Eye (tissue), 1 donor: ENCODE results near the gene MMEL1.
A peak's percentile ranks its signal among the peaks of the same experiment; 100 is the strongest.

Experiments used
- DNase-seq: peaks from one replicate; pipeline ENCODE4 v3.0.0-alpha.2; 2015

Gene MMEL1

GRCh38 chr1:2603521-2604155 lies 29.2 kb downstream of the MMEL1 start:
- no peak for DNase-seq

GRCh38 chr1:2602866-2603520 lies 29.8 kb downstream of the MMEL1 start:
- DNase-seq, result no peak

GRCh38 chr1:2602311-2602835 lies 30.4 kb downstream of the MMEL1 start:
- no peak for DNase-seq

- DNase-seq, result no peak
Observed at GRCh38 chr1:2601721-2602303, 31.0 kb downstream of the MMEL1 start.

- no peak for DNase-seq
Observed at GRCh38 chr1:2598329-2598931, 34.4 kb downstream of the MMEL1 start.

- no peak for DNase-seq
Observed at GRCh38 chr1:2597441-2598328, 35.1 kb downstream of the MMEL1 start.

GRCh38 chr1:2596530-2597333 lies 36.1 kb downstream of the MMEL1 start:
- peak; percentile 18 for DNase-seq

- no peak for DNase-seq
Observed at GRCh38 chr1:2595812-2596529, 36.8 kb downstream of the MMEL1 start.

GRCh38 chr1:2595261-2595811 lies 37.5 kb downstream of the MMEL1 start:
- DNase-seq, result no peak

GRCh38 chr1:2594641-2595131 lies 38.1 kb downstream of the MMEL1 start:
- DNase-seq, result no peak

- DNase-seq, result peak; percentile 51
Observed at GRCh38 chr1:2594001-2594640, 38.7 kb downstream of the MMEL1 start.

- DNase-seq, result no peak
Observed at GRCh38 chr1:2593251-2593878, 39.5 kb downstream of the MMEL1 start.

GRCh38 chr1:2592672-2593071 lies 40.1 kb downstream of the MMEL1 start:
- DNase-seq, result no peak

GRCh38 chr1:2591581-2592261 lies 41.1 kb downstream of the MMEL1 start:
- DNase-seq, result no peak

GRCh38 chr1:2591233-2591580 lies 41.6 kb downstream of the MMEL1 start:
- DNase-seq, result no peak

- DNase-seq, result no peak
Observed at GRCh38 chr1:2590233-2591141, 42.3 kb downstream of the MMEL1 start.

GRCh38 chr1:2589431-2590232 lies 43.2 kb downstream of the MMEL1 start:
- no peak for DNase-seq
